ENCODE data around the gene TOR1B.

DNA sequence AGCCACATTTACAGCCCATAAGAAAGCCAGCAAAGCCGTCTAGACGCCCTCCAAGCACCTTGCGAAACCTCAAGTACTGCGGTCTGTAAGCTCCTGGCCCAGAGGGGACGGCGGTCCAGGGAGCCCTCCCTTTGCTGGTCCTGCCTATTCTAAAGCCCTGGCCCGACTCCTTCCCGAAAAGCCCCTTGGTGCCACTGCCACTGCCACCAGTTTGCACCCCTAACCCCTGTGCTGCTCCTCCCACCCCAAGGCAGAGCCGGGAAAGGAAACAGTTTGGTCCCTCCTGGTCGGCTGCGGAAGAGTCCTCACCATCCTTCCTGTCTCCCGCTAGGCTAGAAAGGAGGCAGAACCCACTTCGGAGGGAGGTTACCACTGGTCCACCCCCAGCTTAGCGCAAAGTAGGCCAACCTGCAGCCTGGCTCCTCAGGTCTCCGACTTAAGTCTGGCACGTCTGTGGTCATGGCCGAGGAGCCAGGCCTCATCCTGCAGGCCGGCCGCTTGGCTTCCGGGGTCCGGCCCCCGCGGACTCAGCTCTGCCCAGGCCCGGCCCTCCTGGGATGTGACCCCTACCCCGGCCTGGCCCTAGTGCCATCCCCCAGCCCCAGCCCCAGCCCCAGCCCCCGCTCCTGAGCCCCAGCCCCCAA lies 20.0 kb downstream of the TOR1B start:
- no peak for TF ChIP-seq TARDBP (IDR thresholded peaks at IDR 0.05)
- no peak for TF ChIP-seq ELF4 (IDR thresholded peaks at IDR 0.05)
- TF ChIP-seq NFRKB (IDR thresholded peaks at IDR 0.05): no peak
- no peak for TF ChIP-seq FOXA1 (IDR thresholded peaks at IDR 0.05)
- TF ChIP-seq SP1 (IDR thresholded peaks at IDR 0.05): no peak
- TF ChIP-seq, protein P1, sequence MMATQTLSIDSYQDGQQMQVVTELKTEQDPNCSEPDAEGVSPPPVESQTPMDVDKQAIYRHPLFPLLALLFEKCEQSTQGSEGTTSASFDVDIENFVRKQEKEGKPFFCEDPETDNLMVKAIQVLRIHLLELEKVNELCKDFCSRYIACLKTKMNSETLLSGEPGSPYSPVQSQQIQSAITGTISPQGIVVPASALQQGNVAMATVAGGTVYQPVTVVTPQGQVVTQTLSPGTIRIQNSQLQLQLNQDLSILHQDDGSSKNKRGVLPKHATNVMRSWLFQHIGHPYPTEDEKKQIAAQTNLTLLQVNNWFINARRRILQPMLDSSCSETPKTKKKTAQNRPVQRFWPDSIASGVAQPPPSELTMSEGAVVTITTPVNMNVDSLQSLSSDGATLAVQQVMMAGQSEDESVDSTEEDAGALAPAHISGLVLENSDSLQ (IDR thresholded peaks at IDR 0.05): no peak
- no peak for TF ChIP-seq FOXK2 (IDR thresholded peaks at IDR 0.05)

Measured in HEK293T (cell line).